NCI-H2196 treated with DMSO at 0.1 percent for 48 hours (cell line): ENCODE results near the gene IL1RAPL1.
"Not testable (repeated sequence)": the region's sequence is repeated elsewhere in the genome, so short reads cannot be mapped to it uniquely, and the experiment has no call there.

ENCODE experiments used
- DNase-seq: peaks from one replicate; lab custom pipeline; 2025; ENCODE audit not compliant: unreplicated experiment; lab: John Stamatoyannopoulos, UW

Gene IL1RAPL1

GRCh38 chrX:28766561-28766960, 179.3 kb downstream of the IL1RAPL1 start:
- not testable (repeated sequence) for DNase-seq

DNA sequence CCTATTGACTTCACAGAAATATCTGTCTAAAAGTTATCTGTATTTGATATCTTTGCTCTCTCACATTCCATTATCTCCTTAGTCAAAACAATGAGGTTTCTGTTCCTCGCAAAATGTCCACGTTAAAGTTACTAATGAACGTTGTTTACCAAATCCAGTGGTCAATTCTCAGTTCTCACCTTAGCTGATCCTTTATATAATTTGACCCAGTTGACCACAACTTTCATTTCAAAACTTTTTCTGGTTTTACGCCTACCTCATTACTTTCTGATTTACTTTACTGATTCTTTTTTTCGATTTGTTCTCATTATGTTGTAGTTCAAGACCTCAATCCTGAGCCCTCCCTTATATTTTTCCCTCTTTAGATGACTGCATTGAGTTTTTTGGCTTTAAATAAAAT, 186.6 kb downstream of the IL1RAPL1 start:
- no peak for DNase-seq

DNA sequence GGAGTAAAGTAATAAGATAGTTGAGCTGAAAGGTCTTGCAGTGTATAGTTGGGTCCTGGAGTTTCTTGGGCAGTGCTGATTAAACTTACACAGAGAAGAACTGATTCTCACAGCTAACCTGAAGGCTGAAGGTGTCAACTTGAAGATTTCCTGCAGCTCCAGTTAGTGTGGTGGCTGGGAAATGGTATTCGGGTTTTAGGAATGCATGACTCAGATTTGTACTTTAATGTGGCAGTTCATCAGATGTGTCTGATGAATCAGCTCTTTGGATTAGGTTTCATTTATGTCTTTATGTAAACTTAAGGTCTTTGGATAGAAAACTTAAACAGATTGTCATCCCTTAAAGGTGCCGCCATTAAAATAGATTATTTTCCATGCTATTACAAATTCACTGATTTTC, 200.0 kb downstream of the IL1RAPL1 start:
- DNase-seq, result no peak

DNA sequence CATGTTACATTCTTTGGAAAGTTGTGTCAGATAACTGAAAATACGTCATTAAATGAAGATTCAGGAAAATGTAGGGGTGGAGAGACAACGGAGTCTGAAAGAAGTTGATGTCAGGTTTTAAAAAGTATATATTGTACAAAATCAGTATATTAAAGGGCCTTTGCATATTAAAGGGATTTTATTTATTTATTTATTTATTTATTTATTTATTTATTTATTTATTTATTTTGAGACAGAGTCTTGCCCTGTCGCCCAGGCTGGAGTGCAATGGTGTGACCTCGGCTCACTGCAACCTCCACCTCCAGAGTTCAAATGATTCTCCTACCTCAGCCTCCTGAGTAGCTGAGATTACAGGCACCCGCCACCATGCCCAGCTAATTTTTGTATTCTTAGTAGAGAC, 213.4 kb downstream of the IL1RAPL1 start:
- not testable (repeated sequence) for DNase-seq

- DNase-seq, result no peak
Measured at GRCh38 chrX:28802625-28803024, 215.4 kb downstream of the IL1RAPL1 start.

DNA sequence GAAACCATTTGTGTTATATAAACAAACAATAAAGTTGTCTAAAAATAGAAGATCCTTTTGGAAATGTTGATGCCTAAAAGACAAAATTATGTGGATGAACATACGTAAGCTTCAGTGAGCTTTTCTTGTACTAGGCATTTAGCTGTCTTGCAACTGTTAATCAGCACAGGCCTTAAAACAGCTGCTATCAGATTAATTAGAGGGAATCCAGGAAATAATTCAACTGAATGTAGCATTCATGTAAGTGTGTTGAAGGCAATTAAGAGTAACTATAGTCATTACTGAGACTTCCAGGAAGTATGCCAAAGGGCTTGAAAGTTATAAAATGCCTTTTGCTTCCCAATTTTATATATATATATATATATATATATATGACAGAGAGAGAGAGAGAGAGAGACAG, 248.7 kb downstream of the IL1RAPL1 start:
- DNase-seq, result no peak

GRCh38 chrX:28843817-28844216, 256.6 kb downstream of the IL1RAPL1 start:
- no peak for DNase-seq

- no peak for DNase-seq
Measured at GRCh38 chrX:28847423-28847822, 260.2 kb downstream of the IL1RAPL1 start.

GRCh38 chrX:28848707-28849106, 261.5 kb downstream of the IL1RAPL1 start:
- no peak for DNase-seq

GRCh38 chrX:28850955-28851354, 263.7 kb downstream of the IL1RAPL1 start:
- DNase-seq, result no peak

DNA sequence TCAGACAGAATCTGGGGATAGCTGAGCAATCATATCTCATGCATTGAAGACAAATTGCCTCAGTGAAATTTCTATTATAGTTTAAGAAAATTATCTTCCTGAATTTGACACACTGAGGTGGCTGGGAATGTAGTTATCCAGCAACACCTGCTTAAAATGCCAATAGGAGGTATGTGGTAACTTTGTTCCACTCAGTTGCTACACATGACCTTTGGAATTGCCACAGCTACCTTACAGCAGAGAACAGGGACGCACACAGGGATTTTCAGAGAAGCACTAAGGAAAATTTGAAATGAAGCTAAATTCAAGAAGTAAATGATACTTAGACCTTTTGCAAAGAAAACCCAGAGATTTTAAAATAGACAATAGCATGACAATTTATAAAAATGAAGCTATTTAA, 264.6 kb downstream of the IL1RAPL1 start:
- no peak for DNase-seq

GRCh38 chrX:28854637-28855036, 267.4 kb downstream of the IL1RAPL1 start:
- DNase-seq, result no peak

DNA sequence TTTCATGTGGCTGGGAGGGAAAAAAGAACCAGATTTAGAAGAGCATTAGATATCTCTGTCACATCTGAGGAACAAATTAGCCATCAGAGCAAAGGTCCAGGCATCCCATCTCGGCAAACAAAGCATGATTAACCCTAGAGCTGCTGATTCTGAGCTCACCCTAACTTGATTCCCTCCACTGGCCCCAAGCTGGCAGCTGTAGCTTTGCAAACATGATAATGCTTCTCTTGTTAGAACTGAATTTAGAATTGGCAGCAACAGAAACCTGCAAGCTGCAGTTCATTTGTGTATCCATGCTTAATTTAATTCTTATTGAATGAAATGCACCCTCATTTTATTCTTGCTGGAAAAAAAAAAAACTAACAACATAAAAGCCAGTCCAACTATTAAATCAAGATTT, 289.2 kb downstream of the IL1RAPL1 start:
- no peak for DNase-seq

- no peak for DNase-seq
Measured at GRCh38 chrX:28876901-28877300, 289.7 kb downstream of the IL1RAPL1 start.

- DNase-seq, result no peak
Measured at GRCh38 chrX:28880136-28880535, 292.9 kb downstream of the IL1RAPL1 start.

- DNase-seq, result no peak
Measured at GRCh38 chrX:28884823-28885222, 297.6 kb downstream of the IL1RAPL1 start.

DNA sequence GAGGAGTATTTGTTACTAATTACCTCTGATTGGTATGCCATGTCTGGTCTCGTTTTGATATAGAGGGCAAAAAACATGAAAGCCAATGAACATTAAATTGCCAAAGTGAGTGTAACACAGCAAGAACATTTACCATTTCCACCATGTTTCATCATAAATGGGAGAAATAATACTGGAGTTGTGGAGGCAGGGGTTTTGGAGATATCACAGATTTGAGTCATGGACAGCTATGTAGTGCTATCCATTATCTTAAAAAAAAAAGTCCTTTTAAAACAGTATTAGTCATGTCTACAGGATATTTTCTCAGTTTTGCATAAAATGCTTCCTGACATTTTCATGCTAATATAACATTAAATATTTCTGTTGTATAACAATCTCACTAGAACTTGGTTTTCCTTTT, 301.2 kb downstream of the IL1RAPL1 start:
- DNase-seq, result no peak

GRCh38 chrX:28889591-28890090, 302.4 kb downstream of the IL1RAPL1 start:
- DNase-seq, result no peak

DNA sequence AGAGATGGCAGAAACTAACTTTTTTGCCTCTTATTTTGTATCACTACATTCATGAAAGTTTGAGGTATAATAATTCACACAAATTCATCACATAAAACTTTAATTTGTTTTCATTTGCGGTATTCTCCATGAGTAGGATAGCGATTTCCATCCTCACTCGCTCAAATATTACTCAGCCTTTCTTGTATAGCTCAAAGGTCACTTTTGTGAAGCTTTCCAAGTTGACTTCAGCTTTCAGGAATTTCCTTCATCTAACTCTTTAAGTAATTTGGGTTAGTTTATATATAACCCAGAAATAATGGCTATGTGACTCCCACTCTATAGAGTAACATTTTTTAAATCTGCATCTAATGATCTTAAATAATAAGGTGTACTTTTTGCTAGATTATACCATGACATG, 314.4 kb downstream of the IL1RAPL1 start:
- no peak for DNase-seq

DNA sequence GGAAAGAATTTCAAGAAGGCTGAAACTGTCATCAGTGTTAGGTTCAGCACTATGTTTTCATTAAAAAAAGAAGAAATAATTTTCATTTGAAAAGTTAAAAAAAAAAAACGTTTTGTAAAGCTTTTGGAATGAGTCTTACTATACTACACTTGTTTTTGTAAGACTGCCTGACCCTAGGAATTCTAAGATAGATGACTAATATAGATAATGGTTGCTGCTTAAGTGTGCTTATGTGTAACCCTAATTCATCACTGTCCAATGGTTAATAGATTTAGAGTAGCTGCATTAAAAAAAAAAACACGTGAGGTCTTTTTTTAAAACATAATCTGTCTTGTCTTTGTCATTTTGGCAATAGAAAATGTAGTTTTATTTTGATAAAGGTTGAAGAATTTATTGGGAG, 323.2 kb downstream of the IL1RAPL1 start:
- no peak for DNase-seq

GRCh38 chrX:28920153-28920943, 333.1 kb downstream of the IL1RAPL1 start:
- no peak for DNase-seq

- DNase-seq, result no peak
Measured at GRCh38 chrX:28922106-28922505, 334.9 kb downstream of the IL1RAPL1 start.

- DNase-seq, result no peak
Measured at GRCh38 chrX:28946846-28947245, 359.6 kb downstream of the IL1RAPL1 start.
